Gastrocnemius medialis (tissue), 4 donors: ENCODE measurements around the gene ZNF467.

ENCODE experiments used
- POLR2A ChIP-seq, 2 donors: fragments of 450-650 bp; IDR thresholded peaks; one replicate each; pipeline ENCODE4 v1.6.1; 2017; ENCODE audit warnings: antibody characterized with exemption in 2 of 2, mild to moderate bottlenecking in 2 of 2, moderate library complexity in 2 of 2
- TF ChIP-seq, protein P1 (sequence below), 5 experiments: fragments of 450-650 bp in 3 of 5; fragments of 200-600 bp in 2 of 5; sonication (generic) in 2 of 5; IDR thresholded peaks in 4 of 5; conservative IDR thresholded peaks in 1 of 5; 1 replicate in 4 of 5; 2 replicates in 1 of 5; pipeline ENCODE4 v1.5.1; 2016 to 2019; ENCODE audit warnings: antibody characterized with exemption in 5 of 5, mild to moderate bottlenecking in 3 of 5, moderate library complexity in 3 of 5

DNA sequence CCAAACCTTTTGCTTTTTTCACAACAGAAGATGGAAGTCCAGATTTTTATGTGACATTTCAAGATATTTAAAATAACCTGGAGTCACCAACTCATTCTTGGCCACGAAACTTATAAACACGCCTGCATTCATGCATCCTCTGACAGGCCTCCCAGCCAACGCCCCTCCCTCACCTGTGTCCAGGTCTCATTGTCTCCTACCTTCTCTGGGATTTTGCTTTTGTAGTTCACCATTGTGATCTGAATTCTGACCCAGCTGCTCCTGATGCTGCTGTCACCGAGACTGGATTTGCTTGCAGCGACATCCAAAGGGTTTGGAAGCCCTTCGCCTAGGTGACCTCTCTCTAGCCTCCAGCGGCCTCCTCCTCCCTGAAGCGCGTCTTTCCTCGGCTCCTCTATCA is 10.8 kb downstream of the ZNF467 start:
- no peak for TF ChIP-seq POLR2A (IDR thresholded peaks at IDR 0.05)
- TF ChIP-seq, protein P1, sequence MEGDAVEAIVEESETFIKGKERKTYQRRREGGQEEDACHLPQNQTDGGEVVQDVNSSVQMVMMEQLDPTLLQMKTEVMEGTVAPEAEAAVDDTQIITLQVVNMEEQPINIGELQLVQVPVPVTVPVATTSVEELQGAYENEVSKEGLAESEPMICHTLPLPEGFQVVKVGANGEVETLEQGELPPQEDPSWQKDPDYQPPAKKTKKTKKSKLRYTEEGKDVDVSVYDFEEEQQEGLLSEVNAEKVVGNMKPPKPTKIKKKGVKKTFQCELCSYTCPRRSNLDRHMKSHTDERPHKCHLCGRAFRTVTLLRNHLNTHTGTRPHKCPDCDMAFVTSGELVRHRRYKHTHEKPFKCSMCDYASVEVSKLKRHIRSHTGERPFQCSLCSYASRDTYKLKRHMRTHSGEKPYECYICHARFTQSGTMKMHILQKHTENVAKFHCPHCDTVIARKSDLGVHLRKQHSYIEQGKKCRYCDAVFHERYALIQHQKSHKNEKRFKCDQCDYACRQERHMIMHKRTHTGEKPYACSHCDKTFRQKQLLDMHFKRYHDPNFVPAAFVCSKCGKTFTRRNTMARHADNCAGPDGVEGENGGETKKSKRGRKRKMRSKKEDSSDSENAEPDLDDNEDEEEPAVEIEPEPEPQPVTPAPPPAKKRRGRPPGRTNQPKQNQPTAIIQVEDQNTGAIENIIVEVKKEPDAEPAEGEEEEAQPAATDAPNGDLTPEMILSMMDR (IDR thresholded peaks at IDR 0.05 in 4 of 5, conservative IDR thresholded peaks at IDR 0.05 in 1 of 5) = no peak
